ENCODE measurements around the gene ADGRD1.
"Not testable (repeated sequence)": the region's sequence is repeated elsewhere in the genome, so short reads cannot be mapped to it uniquely, and the experiment has no call there.

ADGRD1 gene

DNA sequence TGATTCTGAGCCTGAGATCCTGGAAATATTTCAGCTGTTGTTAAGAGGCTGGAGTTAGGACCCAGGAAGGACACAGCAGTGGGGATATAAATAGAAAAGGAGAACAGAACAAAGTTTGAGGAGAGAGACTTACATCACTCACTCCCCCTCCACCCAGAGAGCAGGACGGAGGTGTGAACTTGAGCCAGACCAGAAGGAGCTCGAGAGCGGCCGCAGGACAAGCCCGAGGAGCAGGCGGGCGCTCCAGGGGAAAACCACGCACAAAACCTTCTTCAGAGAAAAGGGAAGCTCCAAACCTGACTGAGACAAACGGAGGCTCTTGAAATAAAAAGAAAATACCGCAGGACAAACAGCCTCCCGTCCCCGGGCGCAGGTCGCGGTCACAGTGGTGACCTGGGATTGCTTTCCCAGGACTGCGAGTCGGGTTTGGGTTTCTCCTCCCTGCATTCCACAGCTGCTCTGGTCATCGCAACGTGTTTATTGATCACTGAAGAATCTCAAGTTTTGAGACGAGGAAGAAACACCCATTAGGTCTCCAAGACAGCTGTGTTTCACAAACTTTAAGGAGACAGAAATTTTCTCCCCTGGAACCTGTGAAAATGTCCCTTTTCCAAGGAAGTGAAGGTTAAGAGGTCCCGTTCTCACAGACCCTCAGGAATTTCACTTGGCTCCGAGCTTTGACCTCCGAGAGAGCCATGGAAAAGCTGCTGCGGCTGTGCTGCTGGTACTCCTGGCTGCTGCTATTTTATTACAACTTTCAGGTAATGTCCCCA, at the start of gene ADGRD1:
TSS of gene ADGRD1 (plus strand) at position 137 of the 773 bp plus-strand sequence. CDS start at position 696, 559 bp downstream.
- peak; percentile 49 for DNase-seq (ENCODE audit: low spot score)

DNA sequence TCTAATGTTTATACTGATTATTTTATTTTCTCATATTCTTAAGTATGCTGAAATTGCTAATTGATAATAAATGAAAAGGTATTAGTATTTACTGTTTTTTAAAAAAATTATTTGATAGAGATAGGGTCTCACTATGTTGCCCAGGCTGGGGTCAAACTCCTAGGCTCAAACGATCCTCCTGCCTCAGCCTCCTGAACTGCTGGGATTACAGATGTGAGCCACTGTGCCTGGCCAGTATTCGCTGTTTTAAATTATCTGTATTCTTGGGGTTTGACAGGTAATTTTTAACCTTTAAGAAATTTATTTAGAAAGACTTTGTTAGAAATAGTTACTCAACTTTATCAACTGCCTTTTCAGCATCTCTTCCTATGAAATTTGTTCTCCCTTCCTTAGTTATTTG, 49.6 kb upstream of the ADGRD1 start:
- DNase-seq (ENCODE audit: low spot score): no peak

DNA sequence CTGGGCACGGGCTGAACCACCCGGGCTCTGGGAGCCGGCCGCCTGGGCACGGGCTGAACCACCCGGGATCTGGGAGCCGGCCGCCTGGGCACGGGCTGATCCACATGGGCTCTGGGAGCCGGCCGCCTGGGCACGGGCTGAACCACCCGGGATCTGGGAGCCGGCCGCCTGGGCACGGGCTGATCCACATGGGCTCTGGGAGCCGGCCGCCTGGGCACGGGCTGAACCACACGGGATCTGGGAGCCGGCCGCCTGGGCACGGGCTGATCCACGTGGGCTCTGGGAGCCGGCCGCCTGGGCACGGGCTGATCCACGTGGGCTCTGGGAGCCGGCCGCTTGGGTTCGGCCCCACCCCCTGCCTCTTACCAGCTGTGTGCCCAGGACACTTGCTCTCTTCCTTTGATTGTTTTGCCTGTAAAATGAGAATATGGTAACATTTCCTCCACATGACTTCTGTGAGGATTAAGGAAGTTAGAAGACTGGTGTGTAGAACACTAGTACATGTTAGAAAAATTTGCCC, 48.7 kb upstream of the ADGRD1 start:
- not testable (repeated sequence) for DNase-seq (ENCODE audit: low spot score)

DNA sequence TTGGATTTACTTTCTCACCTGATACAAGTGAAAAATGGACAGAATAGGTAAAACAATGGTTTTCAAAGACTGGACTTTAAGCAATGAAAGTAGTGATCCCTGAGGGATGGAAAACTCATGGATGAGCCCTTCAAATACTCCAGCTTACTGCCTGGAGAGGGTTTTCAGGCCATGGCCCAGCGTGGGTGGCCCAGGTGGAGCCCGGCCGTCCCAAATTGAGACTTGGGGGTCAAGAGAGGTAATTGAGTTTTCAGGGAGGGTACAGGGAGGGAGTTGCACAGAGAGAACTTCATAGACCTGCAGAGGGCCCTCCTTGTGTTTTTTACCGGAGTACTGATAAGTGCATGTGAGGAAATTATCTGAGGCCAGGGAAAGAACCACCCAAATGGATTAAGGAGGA, 44.6 kb upstream of the ADGRD1 start:
- no peak for DNase-seq (ENCODE audit: low spot score)

DNA sequence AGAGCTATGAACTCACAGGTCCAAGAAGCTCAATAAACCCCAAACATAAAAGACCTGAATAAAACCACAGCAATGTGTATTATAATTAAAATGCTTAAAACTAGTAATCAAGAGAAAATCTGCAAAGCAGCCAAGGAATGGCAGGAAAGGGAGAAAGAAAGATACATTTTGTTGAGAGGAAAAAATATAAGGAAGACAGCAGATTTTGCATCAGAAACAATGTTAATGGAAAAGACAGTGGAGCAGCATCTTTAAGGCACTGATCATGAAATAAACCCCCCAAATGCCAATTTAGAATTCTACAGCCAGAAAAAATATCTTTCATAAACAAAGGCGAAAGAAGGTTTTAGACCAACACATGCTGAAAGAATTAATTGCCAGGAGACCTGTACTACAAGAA, 42.5 kb upstream of the ADGRD1 start:
- DNase-seq (ENCODE audit: low spot score): no peak

DNA sequence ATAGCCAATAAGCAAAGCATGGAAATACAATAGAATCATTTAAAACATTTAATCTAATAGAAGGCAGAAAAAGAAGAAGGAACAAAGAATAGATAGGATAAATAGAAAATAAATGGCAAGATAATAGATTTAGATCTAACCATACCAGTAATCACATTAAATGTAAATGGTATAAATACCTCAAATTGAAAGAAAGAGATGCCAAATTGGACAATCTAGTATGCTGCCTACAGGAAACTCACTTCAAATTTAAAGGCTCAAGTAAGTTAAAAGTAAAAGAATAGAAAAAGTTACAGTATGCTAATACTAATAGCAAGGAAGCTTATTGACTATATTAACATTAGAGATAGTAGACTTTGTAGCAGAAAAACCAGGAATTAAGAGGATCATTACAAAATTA, 41.8 kb upstream of the ADGRD1 start:
- DNase-seq (ENCODE audit: low spot score): no peak

DNA sequence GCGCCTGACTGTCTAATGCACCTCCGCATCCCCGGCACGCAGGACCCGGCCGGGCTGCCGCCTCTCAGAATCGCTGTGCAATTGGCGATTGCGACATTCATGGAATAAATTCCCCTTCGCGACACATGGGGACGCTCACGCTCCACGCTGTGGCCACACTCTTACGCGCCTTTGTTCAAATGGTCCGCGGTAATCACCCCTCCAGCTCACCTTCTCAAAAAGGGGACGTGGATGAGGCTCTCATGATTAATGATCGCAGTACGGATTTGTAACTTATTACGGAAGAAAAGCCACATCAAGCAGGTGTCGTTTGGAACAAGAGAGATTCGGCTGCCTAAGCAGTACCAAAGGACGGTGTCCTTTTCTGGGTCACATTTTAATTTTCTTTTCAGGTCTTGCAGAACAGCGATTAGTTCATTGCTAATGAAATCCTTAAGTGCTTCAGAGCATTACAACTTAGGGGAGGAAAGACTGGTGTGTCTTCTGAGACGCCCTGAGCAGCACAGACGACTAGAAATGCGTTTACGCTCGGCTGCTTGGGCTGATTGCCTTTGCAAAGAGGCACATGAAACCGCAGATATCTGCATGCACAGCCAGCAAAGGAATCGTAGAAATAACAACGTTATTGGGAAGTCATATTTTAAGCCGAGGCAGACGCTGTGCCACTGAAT, 37.3 kb upstream of the ADGRD1 start:
- DNase-seq (ENCODE audit: low spot score): peak; percentile 84

DNA sequence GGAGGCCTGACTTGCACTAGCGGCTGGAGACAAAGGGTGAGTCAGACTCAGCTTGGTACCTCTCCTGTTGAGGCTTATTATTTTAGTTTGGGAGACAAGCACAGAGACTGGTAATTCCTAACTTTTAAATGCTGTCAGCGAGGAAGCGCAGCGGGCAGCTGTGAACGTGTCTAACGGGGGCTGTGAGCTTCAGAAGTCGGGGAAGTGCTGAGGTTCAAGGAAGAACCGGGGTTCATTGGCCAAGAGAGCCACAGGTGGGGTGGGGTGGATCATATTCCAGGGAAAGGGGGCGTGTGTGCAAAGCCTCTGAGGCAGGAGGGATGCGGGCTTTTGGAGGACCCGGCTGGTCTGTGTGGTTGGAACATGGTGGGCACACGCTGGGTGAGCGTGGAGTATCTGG, 36.1 kb upstream of the ADGRD1 start:
- no peak for DNase-seq (ENCODE audit: low spot score)

DNA sequence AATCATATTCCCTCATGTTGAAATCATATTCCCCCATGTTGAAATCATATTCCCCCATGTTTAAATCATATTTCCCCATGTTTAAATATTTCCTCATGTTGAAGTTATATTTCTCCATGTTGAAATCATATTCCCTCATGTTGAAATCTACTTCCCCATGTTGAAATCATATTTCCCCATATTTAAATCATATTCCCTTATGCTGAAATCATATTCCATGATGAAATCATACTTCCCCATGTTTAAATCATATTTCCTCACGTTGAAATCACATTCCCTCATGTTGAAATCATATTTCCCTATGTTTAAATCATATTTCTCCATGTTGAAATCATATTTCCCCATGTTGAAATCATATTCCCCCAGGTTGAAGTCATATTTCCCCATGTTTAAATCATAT, 34.6 kb upstream of the ADGRD1 start:
- DNase-seq (ENCODE audit: low spot score): no peak

DNA sequence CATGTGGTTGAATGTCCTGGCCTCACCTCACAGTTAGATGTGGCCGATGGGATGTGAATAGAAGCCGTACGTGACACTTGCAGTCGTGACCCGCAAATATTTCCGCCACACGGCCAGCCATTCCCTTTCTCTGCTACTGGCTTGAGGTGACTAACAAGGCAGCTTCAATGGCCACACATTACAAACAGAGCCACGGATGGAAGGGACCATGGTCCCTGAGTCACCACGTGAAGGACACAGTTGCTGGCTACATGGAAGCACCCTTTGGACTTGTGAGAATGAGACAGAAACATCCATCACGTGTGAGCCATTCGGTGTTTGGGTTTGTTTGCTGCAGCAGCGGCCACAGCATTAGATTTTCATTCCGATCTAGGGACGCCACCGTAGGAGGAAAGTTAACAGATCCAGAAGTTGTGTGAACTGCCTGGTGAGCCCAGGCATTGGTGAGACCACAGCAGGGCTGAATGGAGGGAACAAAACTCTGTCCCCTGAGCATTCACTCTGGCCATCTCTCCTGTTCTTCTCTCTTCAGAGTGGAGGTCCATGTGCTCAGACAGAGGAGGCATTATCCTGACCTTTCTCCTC, 33.5 kb upstream of the ADGRD1 start:
- DNase-seq (ENCODE audit: low spot score): no peak

DNA sequence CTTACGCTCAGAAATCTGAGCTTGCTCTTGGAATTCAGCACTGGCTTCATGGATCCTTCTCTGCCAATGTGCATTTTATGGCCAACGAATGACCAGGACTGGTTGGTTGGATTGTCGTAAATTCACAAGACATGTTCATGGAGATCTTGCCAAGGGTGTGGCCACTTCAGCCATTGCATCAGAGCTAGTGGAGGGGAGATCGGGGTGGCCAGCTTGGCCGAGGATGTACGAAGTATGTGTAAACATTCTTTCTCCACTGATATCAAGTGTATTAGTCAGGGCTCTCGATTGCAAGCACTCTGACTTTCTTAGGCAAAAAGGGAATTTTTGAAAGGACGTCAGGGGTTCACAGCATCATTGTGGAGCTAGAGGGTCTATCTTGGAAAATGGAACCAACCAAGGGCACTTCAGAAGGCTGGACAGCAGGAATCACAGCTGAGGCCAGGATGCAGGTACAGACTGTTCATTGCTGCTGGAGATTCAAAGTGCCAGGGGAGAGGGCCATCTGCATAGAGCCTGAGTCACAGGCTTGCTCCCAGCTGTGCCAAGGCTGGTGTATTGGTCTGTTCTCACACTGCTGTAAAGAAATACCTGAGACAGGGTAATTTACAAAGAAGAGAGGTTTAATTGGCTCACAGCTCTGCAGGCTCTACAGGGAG, 32.9 kb upstream of the ADGRD1 start:
- DNase-seq (ENCODE audit: low spot score): no peak

DNA sequence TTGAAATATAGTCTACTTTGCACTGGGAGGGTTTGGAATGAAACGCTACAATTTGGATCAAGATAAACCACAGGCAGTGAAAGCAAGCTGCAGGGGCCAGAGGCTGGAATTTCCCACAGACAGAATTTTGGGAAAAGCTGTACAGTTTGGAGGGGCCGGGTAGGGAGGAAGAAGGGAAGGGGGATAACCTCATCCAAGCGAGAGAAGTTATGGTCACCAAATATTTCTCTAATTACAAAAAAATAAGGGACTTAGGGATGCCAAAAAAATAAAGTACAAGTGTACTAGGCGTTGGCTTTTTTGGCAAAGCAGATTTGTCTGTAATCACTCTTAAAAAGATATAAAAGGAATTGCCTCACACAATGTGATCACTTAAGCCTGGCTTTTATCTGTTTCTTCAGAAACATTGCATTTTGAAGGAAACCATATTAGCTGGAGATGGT, 31.2 kb upstream of the ADGRD1 start:
- DNase-seq (ENCODE audit: low spot score): no peak

DNA sequence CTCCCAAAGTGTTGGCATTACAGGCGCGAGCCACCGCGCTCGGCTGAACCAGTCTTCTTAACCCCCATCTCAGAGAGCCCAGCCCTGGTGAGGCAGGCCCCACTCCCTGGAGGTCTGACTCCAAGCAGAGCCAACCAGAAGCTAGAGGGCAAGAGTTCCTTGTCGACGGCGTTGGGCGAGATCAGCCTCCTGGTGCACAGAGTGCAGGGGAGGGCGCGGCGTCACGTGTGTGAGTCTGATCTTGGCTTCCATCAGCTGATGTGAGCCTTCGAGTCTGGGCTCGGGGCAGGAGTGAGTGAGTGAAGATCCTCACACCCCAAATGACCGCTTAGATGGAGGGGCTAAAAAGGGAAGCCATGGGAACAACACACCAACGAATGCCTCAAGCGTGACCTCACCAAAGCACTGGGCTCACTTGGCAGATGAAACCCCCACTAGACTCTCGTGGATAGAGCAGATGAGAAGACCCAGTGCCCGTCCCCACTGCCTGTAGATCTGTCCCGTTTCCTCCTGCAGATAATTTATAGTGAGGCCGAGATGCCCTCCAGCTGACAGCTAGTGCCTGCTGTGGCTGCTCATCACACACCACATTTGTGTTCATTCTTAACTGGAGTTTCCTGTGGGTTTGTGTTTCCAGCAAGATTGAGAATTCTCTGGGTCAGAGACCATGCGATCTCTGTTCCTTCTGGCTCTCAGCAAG, 28.6 kb upstream of the ADGRD1 start:
- no peak for DNase-seq (ENCODE audit: low spot score)

DNA sequence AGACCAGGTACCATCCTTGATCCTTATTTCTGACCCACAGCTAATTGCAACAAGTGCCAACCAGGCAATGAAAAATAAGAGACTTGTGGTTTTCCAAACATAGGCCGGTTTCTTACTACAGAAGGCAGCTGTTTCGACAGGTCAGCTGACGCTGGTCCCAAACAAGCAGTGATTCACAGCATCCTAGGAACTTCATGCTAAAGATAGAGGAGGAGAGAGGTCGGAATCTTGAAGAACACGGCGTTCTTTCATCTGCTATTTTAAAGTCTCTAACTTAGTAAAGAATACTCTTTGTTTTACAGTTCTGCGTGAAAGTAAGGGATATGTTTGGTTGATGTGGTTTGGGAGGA, 28.1 kb upstream of the ADGRD1 start:
- no peak for DNase-seq (ENCODE audit: low spot score)

DNA sequence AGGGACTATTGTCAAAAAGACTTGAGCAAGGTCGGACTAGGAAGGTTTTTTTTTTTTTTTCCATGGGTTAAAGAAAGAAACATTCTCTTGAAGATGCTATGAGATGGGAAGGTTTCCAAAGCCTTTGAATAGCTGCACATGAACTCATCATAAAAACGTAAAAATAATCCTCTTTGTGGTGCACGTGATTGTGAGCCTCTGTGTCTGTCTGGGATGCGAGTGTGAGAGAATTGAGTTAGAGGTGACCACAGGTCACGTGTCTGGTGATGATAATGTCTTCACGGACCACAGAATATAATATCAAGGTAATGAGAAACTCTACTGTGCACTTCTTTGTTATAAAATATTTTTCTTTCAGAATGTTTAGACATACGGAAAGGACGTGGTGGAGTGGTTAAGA, 24.3 kb upstream of the ADGRD1 start:
- no peak for DNase-seq (ENCODE audit: low spot score)

DNA sequence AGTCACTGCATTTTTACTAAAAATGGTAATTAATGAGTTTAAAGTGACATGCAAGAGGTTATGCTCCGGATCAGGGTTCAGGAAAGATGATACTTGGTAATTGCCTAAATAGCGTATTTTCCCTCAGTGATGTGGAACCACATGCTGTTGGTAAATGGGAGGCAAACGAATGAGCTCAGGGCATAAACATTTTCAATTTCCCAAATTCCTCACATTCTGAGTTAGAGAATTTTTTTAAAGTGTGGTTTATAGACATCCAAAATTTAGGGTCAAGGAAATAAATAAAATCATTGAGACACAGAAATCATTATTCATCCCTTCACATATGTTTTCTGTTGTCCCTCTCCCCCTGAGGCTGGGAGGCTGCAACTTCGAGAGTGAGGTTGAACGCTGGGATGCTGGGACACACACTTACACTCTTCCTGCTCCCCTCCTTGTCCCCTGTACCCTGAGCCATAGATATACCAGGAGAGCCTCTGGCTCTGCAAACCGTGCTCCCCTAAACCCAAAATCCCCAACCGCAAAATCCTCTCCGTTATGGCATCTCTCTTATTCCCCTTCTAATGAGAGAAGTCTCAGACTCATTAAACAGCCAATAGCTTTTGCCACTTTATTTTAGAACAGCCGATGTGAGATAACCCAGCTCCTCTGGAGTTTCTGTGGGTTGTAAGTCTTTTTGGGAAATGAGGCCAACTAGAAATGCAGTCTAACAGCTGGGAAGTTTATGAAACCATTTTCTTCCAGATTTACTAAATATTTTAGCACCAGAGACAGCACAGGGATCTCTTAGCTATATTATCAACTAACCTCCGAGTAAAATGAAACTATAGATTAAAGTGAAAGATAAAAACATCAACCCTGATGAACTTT, 21.4 kb upstream of the ADGRD1 start:
- DNase-seq (ENCODE audit: low spot score): no peak

DNA sequence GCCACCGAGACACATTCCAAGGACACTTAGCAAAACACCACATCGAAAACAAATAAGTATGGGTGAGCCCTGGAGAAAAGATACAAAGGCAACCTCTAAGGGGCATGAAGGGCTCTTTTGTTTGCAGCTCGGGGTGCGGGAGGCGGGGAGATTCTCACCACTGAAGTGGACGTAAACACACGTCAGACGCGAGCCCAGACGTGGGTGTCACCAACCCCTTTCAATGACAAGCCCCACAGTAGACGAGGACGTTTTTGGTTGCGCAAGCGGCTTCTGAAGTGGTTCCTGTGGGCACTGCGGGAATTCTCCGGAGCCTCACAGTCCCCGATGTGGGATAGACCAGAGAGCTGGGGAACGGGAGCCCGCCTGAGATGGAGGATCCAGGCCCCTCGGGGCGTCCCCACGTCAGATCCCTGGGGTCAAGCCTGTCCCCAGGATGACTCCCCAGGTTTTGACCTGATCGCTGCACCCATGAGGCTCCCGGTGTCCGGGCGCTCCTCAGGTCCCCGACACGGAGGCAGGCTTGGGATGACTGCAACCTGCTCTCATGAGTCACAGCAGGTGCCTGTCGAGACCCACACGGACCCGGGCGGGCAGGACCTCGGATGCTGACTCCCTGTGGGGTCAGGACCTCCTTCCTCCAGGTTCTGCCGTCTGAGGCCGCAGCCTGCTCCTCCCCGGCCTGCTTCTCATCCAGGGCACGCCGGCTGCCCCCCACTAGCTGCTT, 20.3 kb upstream of the ADGRD1 start:
- no peak for DNase-seq (ENCODE audit: low spot score)

DNA sequence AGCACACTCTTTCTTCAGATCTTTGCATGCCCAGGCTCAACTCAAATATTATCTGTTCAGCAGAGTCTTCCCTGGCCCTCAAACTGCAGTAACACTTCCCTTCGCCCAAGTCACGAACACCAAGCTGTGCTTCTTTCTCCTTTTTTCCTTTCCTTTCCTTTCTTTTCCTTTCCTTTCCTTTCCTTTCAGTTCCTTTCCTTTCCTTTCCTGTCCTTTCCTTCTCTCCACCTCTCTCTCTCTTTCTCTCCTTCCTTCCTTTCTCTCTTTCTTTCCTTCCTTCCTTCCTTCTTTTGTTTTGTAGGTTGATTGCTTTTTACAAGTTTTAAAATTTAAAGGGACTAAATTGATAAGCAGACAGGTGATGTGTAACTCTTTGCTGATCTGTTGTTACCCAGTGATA, 19.0 kb upstream of the ADGRD1 start:
- no peak for DNase-seq (ENCODE audit: low spot score)

DNA sequence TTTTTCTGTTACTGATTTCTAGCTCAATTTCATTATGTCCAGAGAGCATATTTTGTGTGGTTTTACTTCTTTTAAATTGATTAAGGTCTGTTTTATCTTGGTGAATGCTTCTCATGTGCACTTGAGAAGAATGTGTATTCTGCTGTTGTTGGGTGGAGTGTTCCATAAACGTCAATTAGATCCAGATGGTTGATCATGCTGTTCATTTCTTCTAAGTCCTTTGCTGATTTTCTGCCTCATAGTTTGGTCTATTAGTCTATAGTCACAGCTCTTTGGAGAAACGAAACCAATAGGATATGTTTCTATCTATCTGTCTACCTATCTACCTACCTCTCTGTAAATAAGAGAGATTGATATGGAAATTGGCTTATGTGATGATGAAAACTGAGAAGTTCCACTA, 17.1 kb upstream of the ADGRD1 start:
- DNase-seq (ENCODE audit: low spot score): no peak

DNA sequence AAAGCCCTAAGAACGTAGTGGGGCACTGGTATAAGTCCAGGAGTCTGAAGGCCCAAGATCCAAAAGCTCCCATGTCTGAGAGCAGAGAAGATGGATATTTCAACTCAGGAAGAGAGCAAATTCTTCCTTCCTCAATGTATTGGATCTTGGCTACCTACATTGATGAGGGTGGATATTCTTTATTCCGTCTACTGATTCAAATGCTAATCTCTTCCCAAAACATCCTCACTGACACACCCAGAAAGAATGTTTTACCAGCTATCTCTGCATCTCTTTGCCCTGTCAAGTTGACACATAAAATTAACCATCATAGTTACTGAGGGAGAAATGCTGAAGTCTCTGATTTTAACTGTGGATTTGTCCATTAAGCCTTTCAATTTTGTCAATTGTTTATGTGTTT, 16.6 kb upstream of the ADGRD1 start:
- DNase-seq (ENCODE audit: low spot score): no peak

Measured in iPS-NIHi11 (cell line).